HG03565 (cell line): ENCODE results near the gene CDRT4.

ENCODE experiments used
- ATAC-seq: cut with Tn5 transposase; IDR thresholded peaks from one replicate; pipeline ENCODE4 v1.9.1; 2021; ENCODE audit warnings: mild to moderate bottlenecking, moderate library complexity; ENCODE audit not compliant: unreplicated experiment

CDRT4 gene

DNA sequence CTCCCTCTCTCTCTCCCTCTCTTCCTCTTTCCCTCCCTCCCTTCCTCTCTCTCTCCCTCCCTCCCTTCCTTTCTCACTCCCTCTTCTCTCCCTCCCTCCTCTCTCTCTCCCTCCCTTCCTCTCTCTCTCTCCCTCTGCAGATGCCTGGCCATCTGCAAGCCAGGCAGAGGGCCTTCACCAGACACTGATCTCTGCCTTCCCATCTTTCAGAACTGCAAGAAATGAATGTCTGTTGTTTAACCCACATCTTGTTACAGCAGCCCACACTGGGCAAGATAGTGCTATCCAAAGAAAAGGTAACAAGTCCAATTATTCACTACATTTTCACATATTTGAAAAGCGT is 26.2 kb upstream of the CDRT4 start:
- ATAC-seq, result no peak

GRCh38 chr17:15492791-15493692 is 25.6 kb upstream of the CDRT4 start:
- ATAC-seq, result no peak

- no peak for ATAC-seq
Observed at GRCh38 chr17:15492186-15492585, 24.8 kb upstream of the CDRT4 start.

GRCh38 chr17:15490634-15491261 is 23.3 kb upstream of the CDRT4 start:
- no peak for ATAC-seq

- no peak for ATAC-seq
Observed at GRCh38 chr17:15488557-15488956, 21.1 kb upstream of the CDRT4 start.

DNA sequence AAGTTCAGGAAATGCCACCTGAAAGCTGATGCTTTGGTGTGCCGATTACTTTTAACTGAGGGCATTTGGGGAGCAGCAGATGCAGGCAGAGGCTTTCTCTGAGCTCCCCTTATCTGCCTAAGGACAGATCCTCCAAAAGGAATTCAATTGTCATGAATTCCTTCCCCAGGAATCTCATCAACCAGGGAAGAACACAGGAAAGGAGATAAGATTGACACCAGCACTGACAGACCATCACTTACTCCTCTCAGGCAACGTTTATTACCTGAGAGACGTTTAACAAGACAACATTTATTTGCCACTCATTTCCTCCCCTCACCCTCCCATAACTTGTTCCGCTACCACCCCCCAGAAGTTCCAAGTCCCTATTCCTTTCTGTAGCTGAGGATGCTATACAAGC is 17.6 kb upstream of the CDRT4 start:
- ATAC-seq, result no peak

- no peak for ATAC-seq
Observed at GRCh38 chr17:15483431-15483830, 16.0 kb upstream of the CDRT4 start.

DNA sequence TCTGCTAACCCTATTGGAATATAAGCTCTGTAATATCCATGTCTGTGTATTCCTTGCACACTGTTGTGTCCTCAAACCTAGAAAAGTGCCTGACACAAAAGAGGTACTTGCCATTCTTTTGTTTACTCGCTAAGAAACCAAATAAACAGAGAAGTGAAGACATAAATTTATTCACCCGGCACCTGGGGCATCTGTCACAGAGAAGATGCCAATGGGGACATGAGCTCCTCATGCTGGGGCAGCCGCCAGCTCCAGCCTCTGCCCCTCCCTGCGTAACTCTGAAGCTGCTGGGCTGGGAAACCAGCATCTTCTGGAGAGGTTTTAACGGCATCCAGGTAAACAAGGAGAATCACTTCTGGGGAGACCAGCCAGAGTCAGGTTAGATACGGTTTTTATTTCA is 15.1 kb upstream of the CDRT4 start:
- no peak for ATAC-seq

- no peak for ATAC-seq
Observed at GRCh38 chr17:15481481-15481880, 14.1 kb upstream of the CDRT4 start.

GRCh38 chr17:15480204-15480603 is 12.8 kb upstream of the CDRT4 start:
- ATAC-seq, result no peak

GRCh38 chr17:15479703-15480102 is 12.3 kb upstream of the CDRT4 start:
- no peak for ATAC-seq

DNA sequence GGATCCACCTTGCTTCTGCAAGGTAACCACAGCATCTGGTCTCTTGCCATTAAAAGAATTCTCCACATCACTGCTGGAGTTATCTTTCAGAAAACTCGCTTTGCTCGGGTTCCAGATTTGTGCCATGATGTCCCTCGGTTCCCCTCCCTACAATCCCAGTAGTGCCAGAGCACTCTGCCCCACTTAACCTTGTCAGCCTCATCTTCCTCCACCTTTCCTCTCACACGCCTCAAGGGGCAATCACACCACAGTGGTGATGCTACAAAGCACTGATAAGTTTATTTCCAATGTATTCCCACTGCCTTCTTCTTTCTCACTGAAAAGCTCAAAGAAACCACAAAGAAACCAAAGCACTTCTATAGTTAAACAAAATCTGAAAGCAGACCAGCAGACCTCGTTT is 11.4 kb upstream of the CDRT4 start:
- no peak for ATAC-seq

GRCh38 chr17:15475631-15476354 is 8.4 kb upstream of the CDRT4 start:
- ATAC-seq, result no peak

DNA sequence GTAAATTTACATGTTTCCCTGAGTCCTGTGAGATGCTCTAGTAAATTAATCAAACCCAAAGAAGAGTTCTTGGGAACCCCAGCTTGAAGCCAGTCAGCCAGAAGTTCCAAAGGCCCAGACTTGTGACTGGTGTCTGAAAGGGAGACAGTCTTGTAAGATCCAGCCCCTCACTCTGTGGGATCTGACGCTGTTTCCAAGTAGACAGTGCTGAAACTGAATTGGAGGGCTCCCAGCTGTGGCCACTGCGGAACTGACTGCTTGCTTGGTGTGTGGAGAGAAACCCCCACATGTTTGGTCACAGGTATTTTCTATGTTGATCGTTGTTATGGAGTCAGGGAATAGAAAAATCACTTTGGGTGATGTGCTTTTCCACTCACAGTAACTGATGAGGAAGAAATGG is 5.5 kb upstream of the CDRT4 start:
- no peak for ATAC-seq

DNA sequence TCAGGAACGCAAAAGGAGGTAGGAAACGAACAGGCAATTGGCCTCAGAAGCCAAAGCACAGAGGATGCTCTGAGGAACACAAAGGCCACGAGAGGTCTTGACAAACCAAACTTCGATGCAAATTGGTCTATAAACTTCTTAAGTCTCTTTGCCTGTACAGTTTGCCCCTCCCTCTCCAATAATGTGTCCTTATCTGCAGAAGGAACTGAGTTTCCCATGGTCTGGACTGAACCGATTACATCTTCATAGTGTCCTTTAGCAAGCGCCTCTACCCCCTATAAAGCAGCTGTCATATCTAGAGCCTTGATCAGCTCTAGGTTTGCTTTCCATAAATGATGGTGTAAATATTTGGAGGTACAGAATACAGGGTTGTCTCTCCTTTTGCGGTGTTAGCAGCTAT is 3.1 kb upstream of the CDRT4 start:
- ATAC-seq, result no peak

DNA sequence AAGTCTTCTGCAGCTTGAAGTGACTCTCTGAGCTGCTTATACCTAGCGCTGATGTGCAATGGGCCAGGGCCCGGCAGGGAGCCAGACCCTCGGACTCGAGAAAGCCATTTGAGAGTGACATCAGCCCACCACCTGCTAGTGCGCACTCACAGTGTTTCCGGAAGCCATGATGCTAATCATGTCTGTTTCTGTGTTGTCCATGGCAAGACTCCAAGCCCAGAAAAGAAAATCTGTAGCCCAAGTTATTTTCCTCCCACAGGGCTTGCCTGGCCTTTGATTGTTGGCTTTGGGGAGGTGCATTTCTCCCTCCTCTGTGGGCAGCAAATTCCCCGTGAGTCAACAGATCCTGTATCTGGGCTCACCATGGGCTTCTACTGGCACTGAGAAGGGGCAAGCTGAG is 1.8 kb upstream of the CDRT4 start:
- no peak for ATAC-seq

GRCh38 chr17:15468126-15468525 is 705 bp upstream of the CDRT4 start:
- no peak for ATAC-seq

GRCh38 chr17:15466131-15466530 is 1.3 kb downstream of the CDRT4 start:
- ATAC-seq, result no peak

DNA sequence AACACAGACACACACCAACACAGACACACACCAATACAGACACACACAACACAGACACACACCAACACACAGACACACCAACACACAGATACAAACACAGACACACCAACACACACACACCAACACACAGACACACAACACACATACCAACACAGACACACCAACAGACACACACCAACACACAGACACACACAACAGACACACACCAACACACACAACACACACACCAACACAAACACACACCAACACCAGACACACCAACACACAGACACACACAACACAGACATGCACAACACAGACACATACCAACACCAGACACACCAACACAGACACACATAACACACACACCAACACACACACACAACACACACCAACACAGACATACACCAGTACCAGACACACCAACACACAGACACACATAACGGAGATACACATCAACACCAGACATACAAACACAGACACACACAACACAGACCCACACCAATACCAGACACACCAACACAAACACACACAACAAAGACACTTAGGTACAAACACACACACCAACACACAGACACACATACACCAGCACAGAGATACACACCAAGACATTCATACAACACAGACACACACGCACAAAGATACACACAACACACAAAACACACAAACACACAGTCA is 2.2 kb downstream of the CDRT4 start:
- no peak for ATAC-seq

GRCh38 chr17:15464231-15464985 is 3.0 kb downstream of the CDRT4 start:
- ATAC-seq, result no peak
